HCT116 (cell line): ENCODE data around the gene UCHL5. TPM values are rescaled to one million over a fixed set of nuclear protein-coding genes. Genes with fewer than 3 reads are reported as not detected.

Source experiments
- ATAC-seq: fragments of 200-7000 bp; cut with Tn5 transposase; 2 replicates; pipeline ENCODE4 v1.9.1; 2020; ENCODE audit warnings: mild to moderate bottlenecking, moderate library complexity
- BruUV-seq: library from RNA; stranded (reverse); fragments of 400-500 nt; replicated peaks from 2 replicates; lab custom pipeline; 2021; lab: Mats Ljungman, UMichigan
- CTCF ChIA-PET: fragments of 300-600 bp; sonication (Branson Sonifier 250); formaldehyde crosslinking; loops from one replicate; lab custom pipeline; 2021; ENCODE audit warnings: antibody characterized with exemption; lab: Charles Lee
- POLR2A ChIA-PET: fragments of 300-600, 350-600 bp; sonication (Branson Sonifier 250); formaldehyde crosslinking; loops from one replicate; lab custom pipeline; 2021; ENCODE audit warnings: antibody characterized with exemption; lab: Charles Lee
- RAD21 ChIA-PET, 2 experiments: fragments of 300-600 bp; sonication (Branson Sonifier 250); formaldehyde crosslinking; loops; one replicate each; lab custom pipeline; 2023; ENCODE audit warnings: low total read pairs in 2 of 2; ENCODE audit not compliant: uncharacterized antibody in 2 of 2, unreplicated experiment in 2 of 2, low non-redundant PET in 1 of 2; lab: Charles Lee
- DNase-seq: peaks from one replicate; pipeline ENCODE4 v3.0.0-alpha.2; 2010; ENCODE audit warnings: low read depth, low spot score
- H2AFZ ChIP-seq: fragments of 200-600 bp; shearing (Covaris generic), sonication (generic); 2 replicates; pipeline ENCODE4 v1.6.1; 2017; ENCODE audit warnings: low read depth, mixed run types, mixed read lengths, antibody characterized with exemption, low read length; ENCODE audit not compliant: poor library complexity, severe bottlenecking
- H3K27ac ChIP-seq: 2 replicates; pipeline ENCODE4 v1.5.1; 2012; ENCODE audit warnings: low read depth, low read length
- H3K27me3 ChIP-seq: fragments of 200-600 bp; sonication (generic); 2 replicates; pipeline ENCODE4 v1.6.1; 2016; ENCODE audit warnings: mixed run types, low read length, mixed read lengths; ENCODE audit not compliant: insufficient read depth
- H3K36me3 ChIP-seq, 2 experiments: fragments of 200-500 bp in 1 of 2; fragments of 200-600 bp in 1 of 2; sonication (Bioruptor generic) in 1 of 2; sonication (generic) in 1 of 2; 2 replicates each; pipeline versions ENCODE4 v1.5.1 to v1.6.1; 2014 to 2016; ENCODE audit warnings: low read length in 2 of 2, inconsistent platforms in 1 of 2, mixed read lengths in 1 of 2, mixed run types in 1 of 2; ENCODE audit not compliant: insufficient read depth in 2 of 2, control insufficient read depth in 1 of 2
- H3K4me1 ChIP-seq, 2 experiments: fragments of 200-600 bp in 1 of 2; sonication (generic) in 1 of 2; 2 replicates each; pipeline versions ENCODE4 v1.5.1 to v1.6.1; 2012 to 2017; ENCODE audit warnings: low read length in 2 of 2, inconsistent platforms in 1 of 2, mild to moderate bottlenecking in 1 of 2, mixed read lengths in 1 of 2, mixed run types in 1 of 2, moderate library complexity in 1 of 2; ENCODE audit not compliant: insufficient read depth in 2 of 2, control insufficient read depth in 1 of 2
- H3K4me2 ChIP-seq: fragments of 200-600 bp; sonication (generic); 2 replicates; pipeline ENCODE4 v1.6.1; 2017; ENCODE audit warnings: mixed run types, low read length, mixed read lengths
- H3K4me3 ChIP-seq, 2 experiments: fragments of 200-600 bp in 1 of 2; sonication (generic) in 1 of 2; replicated peaks in 1 of 2; 2 replicates each; pipeline ENCODE4 v1.5.1; 2011 to 2016; ENCODE audit warnings: low read length in 2 of 2, control low read depth in 1 of 2, low read depth in 1 of 2, mild to moderate bottlenecking in 1 of 2, mixed read lengths in 1 of 2, mixed run types in 1 of 2
- H3K79me2 ChIP-seq: fragments of 200-600 bp; sonication (generic); 2 replicates; pipeline ENCODE4 v1.6.1; 2017; ENCODE audit warnings: mild to moderate bottlenecking, mixed run types, low read length, moderate library complexity, mixed read lengths; ENCODE audit not compliant: insufficient read depth
- H3K9ac ChIP-seq: fragments of 200-600 bp; sonication (generic); 2 replicates; pipeline ENCODE4 v1.6.1; 2016; ENCODE audit warnings: low read length, mixed read lengths
- H3K9me2 ChIP-seq: fragments of 200-600 bp; sonication (generic), shearing (Covaris generic); 2 replicates; pipeline ENCODE4 v1.6.1; 2017; ENCODE audit warnings: mixed run types, mild to moderate bottlenecking, moderate library complexity; ENCODE audit not compliant: insufficient read depth
- H3K9me3 ChIP-seq, 2 experiments: fragments of 200-500 bp in 1 of 2; fragments of 200-600 bp in 1 of 2; sonication (Bioruptor generic) in 1 of 2; sonication (generic) in 1 of 2; 2 replicates each; pipeline ENCODE4 v1.6.1; 2014 to 2017; ENCODE audit warnings: low read length in 2 of 2, mixed read lengths in 2 of 2, inconsistent platforms in 1 of 2, low read depth in 1 of 2, mild to moderate bottlenecking in 1 of 2, mixed run types in 1 of 2, moderate library complexity in 1 of 2; ENCODE audit not compliant: control insufficient read depth in 1 of 2, insufficient read depth in 1 of 2
- H4K20me1 ChIP-seq: fragments of 200-600 bp; sonication (generic), shearing (Covaris generic); 2 replicates; pipeline ENCODE4 v1.6.1; 2017; ENCODE audit warnings: mixed run types, mild to moderate bottlenecking, moderate library complexity; ENCODE audit not compliant: insufficient read depth
- EZH2phosphoT487 ChIP-seq: fragments of 200-600 bp; IDR thresholded peaks from 2 replicates; pipeline ENCODE4 v1.6.1; 2018; ENCODE audit warnings: antibody characterized with exemption, borderline replicate concordance
- MAX ChIP-seq: IDR thresholded peaks from 2 replicates; pipeline ENCODE4 v1.6.1; 2012
- RAD21 ChIP-seq: IDR thresholded peaks from 2 replicates; pipeline ENCODE4 v1.6.1; 2012; ENCODE audit warnings: low read depth, mild to moderate bottlenecking
- SIN3A ChIP-seq: IDR thresholded peaks from 2 replicates; pipeline ENCODE4 v1.6.1; 2012; ENCODE audit warnings: low read depth
- SP1 ChIP-seq: IDR thresholded peaks from 2 replicates; pipeline ENCODE4 v1.6.1; 2012; ENCODE audit warnings: low read depth
- TCF7L2 ChIP-seq: IDR thresholded peaks from 2 replicates; pipeline ENCODE4 v1.7.0; 2011; ENCODE audit warnings: borderline replicate concordance, inconsistent platforms; ENCODE audit not compliant: insufficient read depth, insufficient read length; ENCODE audit errors: extremely low read depth
- ZBTB33 ChIP-seq: IDR thresholded peaks from 2 replicates; pipeline ENCODE4 v1.6.1; 2011; ENCODE audit warnings: mild to moderate bottlenecking, low read length, moderate library complexity; ENCODE audit not compliant: insufficient replicate concordance; ENCODE audit errors: extremely low read depth
- ZFX ChIP-seq: fragments of 450-650 bp; IDR thresholded peaks from 2 replicates; pipeline ENCODE4 v1.6.1; 2017
- intact Hi-C: fragments of 100-400 bp; cut with micrococcal nuclease; formaldehyde crosslinking; loops from 2 replicates; pipeline ENCODE4 v1.10.0; 2022
- total RNA-seq: library from RNA; stranded (reverse); gene quantifications from one replicate; pipeline ENCODE4 v1.2.1, GENCODE V29; 2021; ENCODE audit not compliant: unreplicated experiment

The UCHL5 gene
- total RNA-seq, 1 experiment from 2014 or later, result 75.8 TPM

GRCh38 chr1:193016788-193017187, 42.4 kb downstream of the UCHL5 start:
- no peak overlapping the region for H3K9ac ChIP-seq
- H3K4me1 ChIP-seq, result no peaks in the 10 kb centered on the region; a peak in 1 of 4 replicates
- no peaks in the 10 kb centered on the region; the same call in 1 of the 2 replicates for H3K79me2 ChIP-seq
- DNase-seq (no peak), ATAC-seq (no peak)
- H3K4me2 ChIP-seq, result no peak overlapping the region
- H3K9me3 ChIP-seq, result no peaks in the 10 kb centered on the region
- no peaks in the 10 kb centered on the region for H3K9me2 ChIP-seq
- ChIA-PET CTCF (interaction anchor here (1.8 kb wide), 1 partner anchor 13 kb away, joined by 5 read pairs; no protein-coding TSS in a partner anchor), POLR2A (no interaction called here), RAD21 (no interaction called here)
- no peak for TF ChIP-seq EZH2phosphoT487
- TF ChIP-seq RAD21, result no peak
- TF ChIP-seq SP1, result no peak
- no peak for TF ChIP-seq MAX
- no peak for TF ChIP-seq TCF7L2
- no peaks in the 10 kb centered on the region; the same call in 1 of the 2 replicates for H4K20me1 ChIP-seq
- peaks cover 0 to 2% of the 10 kb centered on the region in 2 experiments; a peak in 2 of 4 replicates for H3K36me3 ChIP-seq
- no peak overlapping the region for H2AFZ ChIP-seq
- intact Hi-C loops, result no loop called here
- BruUV-seq, result no TSS peak
- no peaks in the 10 kb centered on the region for H3K27me3 ChIP-seq
- H3K27ac ChIP-seq, result no peak overlapping the region
- no peak overlapping the region for H3K4me3 ChIP-seq

GRCh38 chr1:193014400-193014799, 44.8 kb downstream of the UCHL5 start:
- no peak for TF ChIP-seq TCF7L2
- no peak for TF ChIP-seq ZBTB33
- no peak for TF ChIP-seq SIN3A
- no peak for TF ChIP-seq ZFX
- TF ChIP-seq, all 23 proteins: peak for 0
- ChIA-PET RAD21 (no interaction called here), POLR2A (interaction anchor here (0.7 kb wide), 1 partner anchor 207 kb away, joined by 3 read pairs; no protein-coding TSS in a partner anchor), CTCF (interaction anchor here (1.0 to 1.7 kb wide), 2 partner anchors 18 to 537 kb away, joined by 3 to 6 read pairs; no protein-coding TSS in a partner anchor)
- Histone ChIP-seq H3K9ac (no peak overlapping the region), H3K4me1 (no peaks in the 10 kb centered on the region; a peak in 1 of 4 replicates), H3K79me2 (no peaks in the 10 kb centered on the region; the same call in 1 of the 2 replicates), H3K27ac (no peak overlapping the region), H3K27me3 (no peaks in the 10 kb centered on the region), H3K4me2 (no peak overlapping the region), H3K9me3 (no peaks in the 10 kb centered on the region), H3K4me3 (no peak overlapping the region), H2AFZ (no peak overlapping the region), H3K9me2 (no peaks in the 10 kb centered on the region), H3K36me3 (peaks cover 0 to 2% of the 10 kb centered on the region in 2 experiments; a peak in 2 of 4 replicates), H4K20me1 (no peaks in the 10 kb centered on the region; the same call in 1 of the 2 replicates)
- BruUV-seq, result no TSS peak
- DNase-seq (no peak), ATAC-seq (no peak)
- intact Hi-C loops, result no loop called here
